Stimulated activated CD8-positive, alpha-beta memory T cell treated with anti-CD3 and anti-CD28 coated beads, Interleukin-2, amount 100 ng/mL, for 48 hours (primary cell): ENCODE results near the gene KCNJ2.

ENCODE experiments used
- DNase-seq, 2 donors: peaks; one replicate each; pipeline ENCODE4 v3.0.0-alpha.2; 2020; ENCODE audit warnings: low read depth in 2 of 2

KCNJ2 gene

DNA sequence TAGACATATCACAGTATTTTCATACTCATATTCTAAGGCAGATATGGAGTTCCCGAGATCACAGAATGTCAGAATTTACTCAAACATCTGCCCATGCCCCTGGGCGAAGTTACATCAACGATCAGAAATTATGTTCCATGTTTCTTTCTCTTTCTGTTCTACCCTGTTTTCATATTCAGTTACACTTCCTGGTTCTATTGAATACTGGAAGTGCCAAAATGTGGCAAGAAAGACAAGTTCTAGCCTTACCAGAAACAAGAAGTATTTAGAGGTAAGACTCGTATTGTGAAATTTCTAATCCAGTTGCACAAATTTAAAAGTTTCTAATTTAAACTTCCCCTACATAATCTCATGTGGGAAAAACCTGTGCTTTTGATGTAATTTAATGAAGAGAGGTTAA lies 36.1 kb downstream of the KCNJ2 start:
- no peak for DNase-seq

DNA sequence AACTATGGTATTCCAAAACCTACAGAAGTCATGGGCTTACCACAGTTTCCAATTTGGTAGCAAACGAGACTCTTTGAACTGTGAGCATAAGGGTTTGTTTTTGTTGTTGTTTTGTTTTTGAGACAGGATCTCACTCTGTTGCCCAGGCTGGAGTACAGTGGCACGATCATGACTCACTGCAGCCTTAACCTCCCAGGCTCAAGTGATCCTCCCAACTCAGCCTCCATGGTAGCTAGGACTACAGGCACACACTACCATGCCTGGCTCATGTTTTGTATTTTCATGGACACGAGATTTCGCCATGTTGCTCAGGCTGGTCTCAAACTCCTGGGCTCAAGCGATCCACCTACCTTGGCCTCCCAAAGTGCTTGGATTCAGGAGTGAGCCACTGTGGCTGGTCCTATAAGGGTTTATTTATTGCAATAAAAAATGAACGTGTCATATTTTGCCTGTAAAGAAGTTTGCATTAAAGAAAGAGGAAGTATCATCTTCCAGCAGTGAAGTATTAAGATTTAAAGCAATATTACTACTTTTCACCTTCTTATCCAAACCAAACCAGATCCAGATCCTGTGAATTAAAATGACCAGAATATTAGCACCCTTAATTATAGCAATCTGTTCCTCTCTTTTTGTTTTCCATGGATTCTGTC lies 37.2 kb downstream of the KCNJ2 start:
- DNase-seq, result no peak

DNA sequence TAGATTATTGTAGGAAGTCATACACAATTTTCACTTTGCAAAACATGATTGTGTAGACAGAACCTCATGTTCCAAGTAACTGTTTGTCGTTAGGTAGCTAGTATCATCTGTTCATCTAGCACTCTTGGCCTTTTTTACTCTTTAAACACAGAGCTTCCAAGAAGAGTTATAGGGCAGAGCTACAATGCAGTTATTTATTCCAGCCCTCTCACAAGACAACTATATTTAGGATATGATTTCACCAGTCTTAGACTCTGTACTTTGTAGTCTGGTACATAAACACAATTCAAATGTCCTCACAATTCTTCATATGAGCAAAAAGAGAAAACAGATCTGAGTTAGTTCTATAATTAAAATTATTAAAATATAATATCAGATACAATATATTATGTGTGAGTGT lies 37.9 kb downstream of the KCNJ2 start:
- no peak for DNase-seq

DNA sequence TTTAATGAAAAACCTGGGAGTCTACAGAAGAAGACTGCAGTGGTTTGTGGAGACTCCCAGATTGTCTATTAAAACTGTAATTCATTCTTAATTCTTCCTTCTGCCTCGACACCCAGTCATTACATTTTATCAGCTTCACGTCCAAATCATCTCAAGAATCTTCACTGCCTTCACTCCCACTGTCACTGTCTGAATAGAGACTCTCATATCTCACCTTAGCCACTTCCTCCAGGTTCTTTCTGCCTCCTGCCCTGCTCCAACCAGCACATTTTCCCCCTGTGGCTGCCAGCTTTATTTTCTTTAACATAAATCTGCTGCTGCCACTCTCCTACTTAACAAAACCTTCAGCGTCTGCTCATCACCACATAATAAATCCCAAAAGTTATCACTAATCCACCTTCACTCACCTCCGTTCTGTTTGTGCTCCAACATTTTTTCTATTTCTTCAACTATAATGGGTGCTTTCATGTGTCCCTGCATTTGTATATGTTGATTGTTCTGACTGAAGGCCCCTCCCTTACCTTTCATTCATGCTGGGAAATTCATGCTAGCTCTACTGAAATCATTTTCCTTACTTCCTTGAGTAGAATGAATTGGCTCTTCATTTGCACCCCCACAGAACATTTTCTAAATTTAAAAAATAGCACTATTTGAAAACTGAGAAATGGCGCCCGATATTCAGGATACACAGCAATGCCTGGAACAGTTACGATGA lies 38.9 kb downstream of the KCNJ2 start:
- DNase-seq, result no peak

DNA sequence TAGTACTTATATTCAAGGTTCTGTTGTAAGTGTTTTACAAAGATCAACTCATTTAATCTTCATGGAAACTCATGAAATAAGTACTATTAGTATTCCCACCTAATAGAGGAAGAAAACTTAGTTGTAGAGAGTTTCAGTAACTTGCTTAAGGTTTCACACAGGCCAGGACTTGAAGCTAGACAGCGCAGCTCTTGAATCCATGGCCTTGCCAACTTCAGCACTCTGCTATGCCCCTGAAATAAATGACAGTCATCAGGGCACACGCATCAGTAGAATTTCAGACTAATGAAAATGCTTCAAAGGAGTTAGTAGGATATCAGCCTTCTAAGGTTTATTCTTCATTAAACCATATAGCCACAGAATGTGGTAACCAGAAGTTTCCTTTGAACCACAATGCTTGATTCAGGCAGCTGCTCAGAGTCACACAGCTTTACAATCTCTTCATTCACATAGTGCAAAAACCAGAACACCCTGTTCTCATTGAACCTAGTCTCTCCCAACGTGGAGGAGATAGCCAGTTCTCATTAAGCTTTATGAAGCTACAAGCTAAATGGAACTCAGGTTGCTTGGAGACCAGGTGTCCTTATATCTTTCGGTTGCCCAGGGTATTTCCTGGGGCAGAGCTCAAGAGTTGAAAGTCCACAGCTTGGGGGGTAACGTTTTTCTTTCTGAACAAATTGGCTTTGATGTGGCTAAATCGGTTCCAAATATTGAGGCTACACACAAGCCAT lies 39.7 kb downstream of the KCNJ2 start:
- DNase-seq, result no peak

DNA sequence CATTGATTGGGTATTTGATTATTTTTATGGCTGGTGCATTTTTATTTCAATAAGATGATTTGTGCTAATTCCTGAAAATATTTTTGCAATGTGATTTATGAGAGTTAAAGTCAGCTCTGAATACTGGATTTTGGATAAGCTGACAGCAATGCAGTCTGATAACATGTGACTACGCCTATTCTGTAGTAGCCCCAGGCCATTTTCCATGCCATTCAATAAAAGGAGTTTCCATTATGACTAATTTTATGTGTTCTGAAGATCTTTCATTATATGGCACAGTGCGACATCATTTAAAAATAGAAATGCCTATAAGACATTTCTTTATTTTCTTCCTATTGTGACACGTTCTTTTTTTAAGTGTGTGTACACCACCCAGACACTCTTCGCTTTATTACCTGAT lies 46.3 kb downstream of the KCNJ2 start:
- DNase-seq, result no peak

DNA sequence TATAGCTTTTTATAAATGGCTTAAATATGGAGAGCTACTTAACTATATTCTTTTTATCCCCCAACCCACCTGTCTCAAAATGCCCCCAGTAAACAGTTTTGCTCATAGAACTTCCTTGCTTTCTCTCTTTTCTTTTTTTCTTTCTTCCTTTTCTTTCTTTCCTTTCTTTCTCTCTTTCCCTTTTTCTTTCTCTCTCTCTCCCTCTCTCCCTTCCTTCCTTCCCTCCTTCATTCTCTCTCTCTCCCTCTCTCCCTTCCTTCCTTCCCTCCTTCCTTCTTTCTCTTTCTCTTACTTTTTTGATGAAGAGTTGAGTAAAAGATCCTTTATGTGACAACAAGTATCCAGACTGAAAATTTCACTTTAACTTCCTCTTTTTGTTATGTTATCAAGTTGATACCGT lies 48.2 kb downstream of the KCNJ2 start:
- no peak for DNase-seq

DNA sequence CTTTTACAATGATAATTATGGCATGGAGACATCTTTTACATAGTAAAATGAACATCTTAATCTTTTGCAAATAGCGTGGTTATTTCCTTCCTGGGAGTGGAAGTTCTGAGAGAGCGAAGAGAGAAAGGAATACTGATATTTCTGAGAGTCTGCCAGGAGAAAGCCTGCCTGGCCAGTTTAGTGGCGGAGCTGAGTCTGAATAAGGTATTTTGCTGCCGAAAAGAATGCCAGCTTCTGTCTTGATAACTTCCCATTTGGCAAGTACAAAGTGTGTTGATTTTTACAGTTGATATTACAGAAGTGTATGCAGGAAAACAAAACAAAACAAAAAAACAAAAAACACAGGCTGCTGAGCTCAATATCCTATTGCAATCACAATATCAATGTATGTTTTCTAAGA lies 55.9 kb downstream of the KCNJ2 start:
- DNase-seq, result no peak
